H7 (cell line): ENCODE results near the gene LYSMD4. TPM values are rescaled to one million over a fixed set of nuclear protein-coding genes. Genes with fewer than 3 reads are reported as not detected.
A peak's percentile ranks its signal among the peaks of the same experiment; 100 is the strongest.
"Not testable (repeated sequence)": the region's sequence is repeated elsewhere in the genome, so short reads cannot be mapped to it uniquely, and the experiment has no call there.

ENCODE experiments used
- DNase-seq: peaks from one replicate; pipeline ENCODE4 v3.0.0; 2012
- H3K27me3 ChIP-seq: 2 replicates; pipeline ENCODE4 v1.6.0; 2011; ENCODE audit warnings: mild to moderate bottlenecking, low read length; ENCODE audit not compliant: control insufficient read depth, insufficient read depth
- H3K36me3 ChIP-seq: replicated peaks from 2 replicates; pipeline ENCODE4 v1.5.1; 2011; ENCODE audit warnings: low read length; ENCODE audit not compliant: control insufficient read depth, insufficient read depth
- H3K4me3 ChIP-seq: 2 replicates; pipeline ENCODE4 v1.5.1; 2011; ENCODE audit warnings: low read depth, mild to moderate bottlenecking, control low read depth, low read length, moderate library complexity; ENCODE audit not compliant: insufficient read depth
- total RNA-seq: library from RNA; depleted of rRNA; stranded (reverse); fragments of >200 nt; shearing (Covaris generic); gene quantifications from 2 replicates; pipeline ENCODE4 v1.2.3, GENCODE V29; 2014; rRNA removed

The LYSMD4 gene
- 6.4 and 8.3 TPM in 2 replicates for total RNA-seq

DNA sequence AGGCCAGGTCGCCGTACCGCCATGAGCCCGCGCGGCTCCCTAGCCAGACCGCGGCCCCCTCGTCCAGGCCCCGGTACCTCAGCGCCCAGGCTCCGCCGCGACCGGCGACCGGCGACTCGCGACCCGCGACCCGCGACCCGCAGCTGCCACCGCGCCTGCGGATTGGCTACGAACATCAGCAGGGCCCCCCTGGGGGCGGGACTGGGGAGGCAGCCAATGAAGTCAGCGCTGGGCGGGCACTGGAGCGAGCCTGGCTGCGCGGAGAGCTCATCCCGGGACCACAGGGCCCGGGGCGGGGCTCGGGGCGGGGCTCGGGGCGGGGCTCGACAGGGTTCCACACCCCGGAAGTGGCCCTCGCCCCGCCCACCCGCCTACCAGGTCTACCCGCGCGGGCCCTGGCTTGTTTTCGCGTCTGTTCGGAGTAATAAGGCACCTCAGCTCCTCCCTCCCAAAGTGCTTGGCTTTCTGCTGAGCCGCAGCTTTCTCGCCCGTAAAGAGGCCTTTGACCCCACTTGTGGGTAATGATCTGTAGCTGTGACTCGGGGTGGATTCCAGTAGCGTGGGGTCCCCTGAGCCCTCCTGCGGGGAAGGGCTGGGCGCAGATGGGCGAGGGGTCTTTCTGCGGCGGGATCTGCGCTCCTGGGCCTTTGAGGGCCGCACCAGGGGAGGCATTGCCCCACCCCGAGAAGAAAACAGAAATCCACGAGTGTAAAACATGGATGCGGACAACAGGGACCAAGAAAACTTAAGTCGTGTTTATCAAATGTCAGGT lies at the start of gene LYSMD4:
TSS of gene LYSMD4 (minus strand) at position 170 of the 772 bp plus-strand sequence. CDS start 1,438 bp downstream, outside the sequence.
- Histone ChIP-seq H3K27me3 (peaks cover 10% of the 10 kb centered on the region), H3K36me3 (peaks cover 8% of the 10 kb centered on the region; the same call in 1 of the 2 replicates), H3K4me3 (peak within 1 kb of the TSS; percentile 75)
- DNase-seq = peak; percentile 99

DNA sequence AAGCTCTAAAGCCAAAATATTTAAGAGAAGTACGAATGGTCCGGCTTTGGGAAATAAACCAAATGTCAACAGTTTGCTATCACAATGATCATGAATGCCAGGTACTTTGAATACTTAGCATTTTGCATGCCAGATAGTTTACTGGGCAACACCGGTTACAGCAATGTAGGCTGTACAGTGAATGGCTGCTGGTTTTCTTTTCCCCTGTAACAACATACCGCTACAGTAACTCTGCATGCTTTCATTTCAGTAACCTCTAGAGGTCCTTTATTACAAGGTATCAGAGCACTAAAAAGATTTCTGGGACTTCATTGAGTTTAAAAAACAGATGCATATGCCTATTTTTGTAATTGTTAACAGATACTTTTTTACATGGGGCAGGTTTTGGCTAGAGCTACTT lies 48.8 kb upstream of the LYSMD4 start:
- H3K36me3 ChIP-seq, H3K4me3 ChIP-seq, DNase-seq, H3K27me3 ChIP-seq: not testable (repeated sequence)

DNA sequence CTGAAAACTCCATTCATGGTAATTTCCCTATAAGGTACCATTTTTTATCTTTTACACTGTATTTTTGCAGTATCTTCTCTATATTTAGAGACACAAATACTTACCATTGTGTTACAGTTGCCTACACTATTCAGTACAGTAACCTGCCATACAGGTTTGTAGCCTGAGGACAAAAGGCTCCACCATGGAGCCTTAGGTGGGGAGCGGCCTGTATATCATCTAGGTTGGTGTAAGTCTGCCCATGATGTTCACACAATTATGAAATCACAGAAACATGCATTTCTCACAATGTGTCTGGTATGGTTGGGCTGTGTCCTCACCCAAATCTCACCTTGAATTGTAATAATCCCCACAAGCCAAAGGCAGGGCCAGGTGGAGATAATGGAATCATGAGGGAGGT lies 43.9 kb upstream of the LYSMD4 start:
- Histone ChIP-seq H3K36me3 (no peaks in the 10 kb centered on the region), H3K4me3 (no peak overlapping the region)
- DNase-seq = no peak

DNA sequence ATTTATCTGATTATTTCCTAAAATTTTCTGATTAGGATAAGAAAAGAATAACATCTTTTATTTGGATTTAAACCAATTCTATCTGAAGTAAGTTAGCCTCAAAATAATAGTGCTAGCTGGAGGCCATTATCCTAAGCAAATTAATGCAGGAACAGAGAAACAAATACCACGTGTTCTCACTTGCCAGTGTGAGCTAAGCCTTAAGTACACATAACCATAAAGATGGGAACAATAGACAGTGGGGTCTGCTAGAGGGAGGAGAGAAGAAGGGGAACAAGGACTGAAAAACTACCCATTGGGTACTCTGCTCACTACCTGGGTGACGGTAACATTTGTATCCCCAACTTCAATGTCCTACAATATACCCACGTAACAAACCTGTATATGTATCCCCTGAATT lies 31.3 kb upstream of the LYSMD4 start:
- no peaks in the 10 kb centered on the region for H3K36me3 ChIP-seq
- DNase-seq = no peak
- H3K4me3 ChIP-seq = no peak overlapping the region
- H3K27me3 ChIP-seq = no peaks in the 10 kb centered on the region

More for the DNA sequence above, 43.9 kb upstream of the LYSMD4 start:
- H3K27me3 ChIP-seq = no peaks in the 10 kb centered on the region

DNA sequence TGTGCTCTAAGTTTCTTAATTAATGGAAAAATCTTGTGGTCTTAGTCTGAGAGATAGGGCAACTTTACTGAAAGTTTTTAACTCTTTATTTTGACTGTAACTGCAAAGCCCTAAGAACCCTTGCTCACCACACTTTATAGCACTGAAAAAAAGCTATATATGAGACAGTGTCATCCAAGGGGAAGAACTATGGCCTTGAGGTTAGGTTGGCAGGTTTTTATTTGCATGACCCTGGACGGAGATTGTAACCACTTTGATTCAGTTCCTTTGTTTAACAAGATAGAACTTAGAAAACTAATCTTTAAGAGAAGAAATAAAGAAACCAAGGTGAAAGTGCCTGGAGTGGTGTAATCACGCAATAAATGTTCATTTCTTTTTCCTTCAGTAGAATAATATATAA lies 30.6 kb upstream of the LYSMD4 start:
- H3K4me3 ChIP-seq = no peak overlapping the region
- DNase-seq = no peak

DNA sequence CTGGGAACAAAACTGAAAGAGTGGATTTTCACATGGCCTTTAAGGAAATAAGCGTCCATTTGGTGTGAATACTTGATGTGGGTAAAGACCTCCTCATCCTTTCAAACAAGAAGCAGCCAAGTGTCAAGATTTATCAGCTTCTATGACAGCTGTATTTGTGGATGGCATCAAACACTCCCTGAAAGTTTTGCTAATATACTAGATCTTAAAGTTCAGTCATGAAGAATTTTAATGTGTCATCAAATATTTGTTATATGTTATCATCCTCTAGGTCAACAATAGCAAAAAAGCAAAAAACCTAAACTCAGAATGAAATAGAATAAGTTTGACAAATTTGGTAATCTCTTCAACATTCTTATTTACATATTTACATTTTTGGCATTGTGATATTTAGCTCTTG lies 29.1 kb upstream of the LYSMD4 start:
- no peak for DNase-seq
- no peaks in the 10 kb centered on the region for H3K36me3 ChIP-seq
- H3K4me3 ChIP-seq = no peak overlapping the region
- no peaks in the 10 kb centered on the region for H3K27me3 ChIP-seq

More for the DNA sequence above, 30.6 kb upstream of the LYSMD4 start:
- H3K27me3 ChIP-seq = no peaks in the 10 kb centered on the region
- no peaks in the 10 kb centered on the region for H3K36me3 ChIP-seq

DNA sequence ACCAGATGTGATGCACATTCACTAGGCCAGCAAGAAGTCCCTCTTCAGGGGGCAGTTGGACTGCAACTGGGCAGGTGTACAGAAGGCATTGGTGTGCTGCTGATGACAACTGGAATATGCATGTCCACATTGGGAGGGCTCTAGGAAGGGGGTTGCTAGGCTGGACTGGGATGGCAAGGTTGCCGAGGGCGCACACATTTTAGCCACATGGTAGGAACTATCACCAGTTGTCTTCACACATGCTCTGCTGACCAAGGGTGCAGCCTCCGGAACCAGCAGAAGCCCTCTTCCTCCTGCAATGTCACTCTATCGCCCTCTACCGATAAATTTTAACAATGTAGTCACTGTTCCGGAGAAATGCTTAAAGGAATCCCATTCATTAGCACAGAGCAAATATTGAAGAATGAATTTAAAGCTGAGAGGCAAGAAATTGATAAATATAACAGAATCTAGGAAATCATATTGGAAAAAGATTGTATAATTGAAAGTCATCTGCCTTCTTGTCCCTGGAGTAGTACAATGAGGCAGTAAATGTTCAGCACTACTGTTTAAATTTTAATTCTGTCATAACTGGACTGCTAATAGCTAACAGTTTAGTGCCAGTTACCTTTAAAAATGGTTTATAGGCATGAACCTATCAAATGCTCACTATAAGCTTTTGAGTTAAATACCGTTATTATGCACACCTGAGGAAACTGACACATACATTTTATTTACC lies 22.6 kb upstream of the LYSMD4 start:
- Histone ChIP-seq H3K4me3 (no peak overlapping the region), H3K27me3 (peaks cover 16% of the 10 kb centered on the region), H3K36me3 (no peaks in the 10 kb centered on the region)
- peak; percentile 68 for DNase-seq

DNA sequence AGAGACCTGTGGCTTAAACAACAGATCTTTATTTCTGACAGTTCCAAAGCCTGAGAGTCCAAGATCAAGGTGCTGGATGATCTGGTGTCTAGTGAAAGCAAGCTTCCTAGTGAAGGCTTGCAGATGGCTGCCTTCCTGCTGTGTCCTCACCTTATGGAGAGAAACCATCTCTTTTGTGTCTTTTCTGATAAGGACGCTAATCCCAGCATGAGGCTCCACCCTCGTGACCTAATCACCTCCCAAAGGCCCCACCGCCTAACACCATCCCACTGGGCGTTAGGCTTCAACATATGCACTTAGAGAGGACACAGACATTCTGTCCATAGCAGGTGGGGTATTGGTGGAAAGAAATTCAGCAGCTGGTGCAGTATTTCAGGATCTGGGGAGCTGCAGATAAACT lies 19.8 kb upstream of the LYSMD4 start:
- no peak for DNase-seq
- Histone ChIP-seq H3K4me3 (no peak overlapping the region), H3K36me3 (no peaks in the 10 kb centered on the region), H3K27me3 (peaks cover 19% of the 10 kb centered on the region)

DNA sequence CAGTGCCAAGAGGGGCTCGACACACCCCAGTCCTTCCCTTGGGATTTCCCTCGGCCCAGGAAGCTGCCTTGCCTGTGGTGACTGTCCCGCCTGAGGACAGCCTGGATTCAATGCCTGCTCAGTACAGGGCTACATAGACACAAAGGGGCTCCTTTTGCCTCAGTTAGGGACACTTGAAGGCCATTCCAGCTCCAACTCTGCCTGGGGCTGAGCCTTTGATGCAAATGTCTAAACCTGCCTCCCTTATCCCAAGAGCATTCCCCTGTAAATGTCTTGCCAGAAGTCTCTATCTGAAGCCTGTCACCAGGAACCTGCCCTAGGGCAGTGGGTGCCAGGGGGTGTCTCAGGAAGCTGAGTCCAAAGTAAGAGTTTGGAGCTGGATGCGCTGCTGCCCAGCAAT lies 19.3 kb upstream of the LYSMD4 start:
- no peak for DNase-seq
- Histone ChIP-seq H3K36me3 (no peaks in the 10 kb centered on the region), H3K27me3 (peaks cover 19% of the 10 kb centered on the region), H3K4me3 (no peak overlapping the region)

DNA sequence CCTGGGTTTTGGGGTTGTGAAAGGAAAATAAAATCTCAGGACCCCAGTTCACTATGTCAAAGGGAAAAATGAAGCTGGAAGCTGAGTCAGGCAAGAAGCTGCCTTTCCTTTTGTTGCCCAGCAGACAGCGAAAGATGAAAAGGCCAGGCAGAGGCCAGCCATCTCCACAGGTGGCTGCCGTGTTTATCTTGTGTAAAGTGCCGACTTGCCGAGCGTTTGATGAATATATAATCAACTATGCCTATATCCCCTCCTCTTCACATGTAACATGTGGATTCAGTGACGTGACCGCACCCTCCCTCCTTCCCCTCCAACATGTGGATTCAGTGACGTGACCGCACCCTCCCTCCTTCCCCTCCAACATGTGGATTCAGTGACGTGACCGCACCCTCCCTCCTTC lies 17.1 kb upstream of the LYSMD4 start:
- peaks cover 19% of the 10 kb centered on the region for H3K27me3 ChIP-seq
- H3K4me3 ChIP-seq, H3K36me3 ChIP-seq: not testable (repeated sequence)

DNA sequence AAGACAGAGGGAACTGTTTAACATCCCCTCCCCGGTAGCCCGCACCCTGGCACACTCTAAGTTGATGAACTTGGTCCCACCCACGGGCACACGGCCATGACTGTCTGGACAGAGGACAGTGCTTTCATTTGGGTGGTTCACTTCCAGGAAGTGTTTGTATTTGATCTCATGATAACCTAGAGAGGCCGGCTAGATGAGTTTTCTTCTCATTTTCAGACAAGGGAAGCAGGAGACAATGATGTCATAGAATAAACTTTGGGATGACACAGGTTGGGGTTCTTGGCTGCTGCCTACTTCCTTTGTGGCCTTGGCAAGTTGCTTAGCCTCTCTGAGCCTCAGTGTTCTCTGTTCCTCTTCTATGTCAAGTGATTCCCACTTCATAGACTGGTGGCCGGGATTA lies 16.1 kb upstream of the LYSMD4 start:
- H3K27me3 ChIP-seq = peaks cover 18% of the 10 kb centered on the region
- no peaks in the 10 kb centered on the region for H3K36me3 ChIP-seq
- no peak overlapping the region for H3K4me3 ChIP-seq
- no peak for DNase-seq

More for the DNA sequence above, 17.1 kb upstream of the LYSMD4 start:
- not testable (repeated sequence) for DNase-seq

DNA sequence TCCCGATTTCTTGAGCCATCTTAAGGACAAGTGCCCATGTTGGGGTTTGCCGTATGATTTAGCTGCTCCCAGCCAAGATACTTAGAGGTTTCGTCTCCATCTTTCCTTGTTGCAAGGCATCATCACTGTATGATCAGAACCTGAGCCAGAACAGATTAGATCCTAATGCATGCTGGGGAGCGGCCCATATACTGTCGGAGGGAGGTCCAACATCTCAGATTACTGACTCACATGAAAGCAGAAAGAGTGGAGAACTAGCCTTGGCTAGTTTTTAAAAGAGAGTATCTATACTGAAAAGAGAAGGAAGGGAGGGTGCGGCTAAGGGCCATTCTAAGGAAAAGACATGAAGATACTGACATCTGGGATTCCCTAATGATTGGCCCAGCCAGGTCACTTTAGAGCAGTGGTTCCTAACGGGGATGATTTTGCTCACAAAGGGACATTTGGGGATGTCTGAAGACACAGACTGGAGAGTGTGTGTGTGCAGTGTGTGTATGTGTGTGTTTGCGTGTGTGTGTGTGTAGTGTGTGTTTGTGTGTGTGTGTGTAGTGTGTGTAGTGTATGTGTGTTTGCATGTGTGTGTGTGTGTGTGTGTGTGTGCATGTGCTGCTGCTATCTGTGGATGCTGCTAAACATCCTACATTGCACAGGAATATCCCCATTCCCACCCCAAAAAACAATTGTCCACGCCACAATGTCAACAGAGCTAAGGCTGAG lies 12.3 kb upstream of the LYSMD4 start:
- no peaks in the 10 kb centered on the region for H3K36me3 ChIP-seq
- no peak overlapping the region for H3K4me3 ChIP-seq
- DNase-seq = no peak
- peaks cover 3% of the 10 kb centered on the region; the same call in 1 of the 2 replicates for H3K27me3 ChIP-seq

DNA sequence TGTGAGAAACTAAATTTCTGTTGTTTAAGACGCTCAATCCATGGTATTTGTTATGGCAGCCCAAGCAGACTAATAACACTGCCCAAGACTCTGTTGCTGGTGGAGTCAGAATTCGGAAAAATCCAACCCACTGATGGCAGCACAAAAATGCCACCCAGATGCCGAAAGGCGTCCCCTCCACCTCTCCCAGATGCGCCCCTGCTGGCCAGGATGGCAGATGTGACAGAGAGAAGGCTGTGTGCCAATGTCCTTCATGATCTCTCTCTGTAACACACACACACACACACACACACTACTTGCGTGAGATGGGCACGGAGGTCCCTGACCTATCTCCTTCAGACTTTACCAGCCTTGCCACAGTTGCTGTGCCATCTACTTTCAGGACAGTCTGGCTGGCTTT lies 10.9 kb upstream of the LYSMD4 start:
- Histone ChIP-seq H3K4me3 (no peak overlapping the region), H3K27me3 (no peaks in the 10 kb centered on the region; the same call in 1 of the 2 replicates), H3K36me3 (no peaks in the 10 kb centered on the region)
- no peak for DNase-seq

DNA sequence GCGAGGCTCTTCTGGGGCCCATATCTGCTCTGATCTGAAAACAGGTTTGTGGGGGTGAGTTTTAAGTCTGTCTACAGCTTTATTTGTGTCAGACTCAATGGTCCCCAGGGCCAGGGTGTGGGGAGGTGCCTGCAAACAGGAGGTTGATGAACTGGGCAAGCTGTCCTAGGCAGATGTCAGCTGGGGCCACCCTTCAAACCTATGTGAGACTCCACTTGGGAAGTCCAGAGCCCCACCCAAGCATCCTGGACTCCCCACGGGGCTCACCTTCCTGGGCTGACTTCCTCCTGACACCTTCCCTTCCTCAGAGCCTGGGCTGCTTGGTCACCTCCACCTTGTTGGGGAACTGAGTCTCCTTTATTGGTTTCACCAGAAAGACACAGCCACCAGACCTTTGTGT lies 8.6 kb upstream of the LYSMD4 start:
- no peaks in the 10 kb centered on the region for H3K36me3 ChIP-seq
- no peak for DNase-seq

More for the DNA sequence above, 8.6 kb upstream of the LYSMD4 start:
- H3K27me3 ChIP-seq = no peaks in the 10 kb centered on the region
- H3K4me3 ChIP-seq = no peak overlapping the region
